GM23248 (cell line): ENCODE data around the gene PTPRT.

ENCODE experiments used
- EZH2 ChIP-seq: fragments of 200-600 bp; sonication (generic); IDR thresholded peaks from 2 replicates; pipeline ENCODE4 v1.6.1; 2018; ENCODE audit warnings: antibody characterized with exemption, mild to moderate bottlenecking; ENCODE audit not compliant: insufficient read depth, poor library complexity, severe bottlenecking
- EZH2phosphoT487 ChIP-seq: fragments of 200-600 bp; sonication (generic); IDR thresholded peaks from 2 replicates; pipeline ENCODE4 v1.6.1; 2018; ENCODE audit warnings: antibody characterized with exemption, moderate library complexity, mild to moderate bottlenecking, low read depth; ENCODE audit not compliant: insufficient read depth

GRCh38 chr20:43058077-43058476 is 131.6 kb downstream of the PTPRT start:
- TF ChIP-seq EZH2phosphoT487, result no peak
- no peak for TF ChIP-seq EZH2
